GM23338 (cell line): ENCODE data around the gene ZNF219. TPM values are rescaled to one million over a fixed set of nuclear protein-coding genes. Genes with fewer than 3 reads are reported as not detected.

Experiments
- ATAC-seq: fragments of 200-7000 bp; cut with Tn5 transposase; 3 replicates; pipeline ENCODE4 v1.9.1; 2020
- DNase-seq: peaks from one replicate; pipeline ENCODE4 v3.0.0-alpha.2; 2015; ENCODE audit warnings: low spot score
- H2AFZ ChIP-seq: fragments of 200-600 bp; sonication (generic); 2 replicates; pipeline ENCODE4 v1.8.0; 2016; ENCODE audit warnings: antibody characterized with exemption, mild to moderate bottlenecking, moderate library complexity
- H3F3A ChIP-seq: fragments of 200-600 bp; sonication (generic); replicated peaks from 2 replicates; pipeline ENCODE4 v1.8.0; 2017; ENCODE audit warnings: antibody characterized with exemption, mixed run types, low read depth
- H3K27ac ChIP-seq: fragments of 200-600 bp; sonication (generic); 2 replicates; pipeline ENCODE4 v1.6.1; 2016; ENCODE audit warnings: low read depth
- H3K27me3 ChIP-seq: fragments of 200-600 bp; sonication (generic); 2 replicates; pipeline ENCODE4 v1.8.0; 2016; ENCODE audit warnings: mild to moderate bottlenecking, mixed run types, moderate library complexity; ENCODE audit not compliant: insufficient read depth
- H3K36me3 ChIP-seq: fragments of 200-600 bp; sonication (generic); 2 replicates; pipeline ENCODE4 v1.8.0; 2016; ENCODE audit warnings: mild to moderate bottlenecking; ENCODE audit not compliant: insufficient read depth
- H3K4me1 ChIP-seq: fragments of 200-600 bp; sonication (generic); 2 replicates; pipeline ENCODE4 v1.8.0; 2016; ENCODE audit warnings: mild to moderate bottlenecking, moderate library complexity; ENCODE audit not compliant: insufficient read depth
- H3K4me2 ChIP-seq: fragments of 200-600 bp; sonication (generic); 2 replicates; pipeline ENCODE4 v1.7.1; 2017; ENCODE audit warnings: mixed run types
- H3K4me3 ChIP-seq: fragments of 200-600 bp; sonication (generic); 2 replicates; pipeline ENCODE4 v1.6.1; 2016; ENCODE audit warnings: mixed run types
- H3K79me2 ChIP-seq: fragments of 200-600 bp; sonication (generic); replicated peaks from 2 replicates; pipeline ENCODE4 v1.8.0; 2017; ENCODE audit warnings: mild to moderate bottlenecking; ENCODE audit not compliant: insufficient read depth
- H3K9me2 ChIP-seq: fragments of 200-600 bp; sonication (generic); 2 replicates; pipeline ENCODE4 v1.8.0; 2017; ENCODE audit not compliant: insufficient read depth
- H4K20me1 ChIP-seq: fragments of 200-600 bp; sonication (generic); replicated peaks from 2 replicates; pipeline ENCODE4 v1.8.0; 2017; ENCODE audit warnings: mild to moderate bottlenecking; ENCODE audit not compliant: insufficient read depth
- H3K27ac Mint-ChIP-seq: 2 replicates; pipeline ENCODE4 v1.8.0; 2020; ENCODE audit warnings: inconsistent platforms, mild to moderate bottlenecking, moderate library complexity, mixed read lengths
- H3K27me3 Mint-ChIP-seq: 3 replicates; pipeline ENCODE4 v1.8.0; 2022; ENCODE audit warnings: low read depth, mild to moderate bottlenecking, moderate library complexity, mixed read lengths, inconsistent platforms; ENCODE audit not compliant: insufficient read depth, poor library complexity
- H3K36me3 Mint-ChIP-seq: 3 replicates; pipeline ENCODE4 v1.8.0; 2021; ENCODE audit warnings: low read depth, mild to moderate bottlenecking, inconsistent platforms, moderate library complexity, mixed read lengths
- H3K4me1 Mint-ChIP-seq: 3 replicates; pipeline ENCODE4 v1.8.0; 2020; ENCODE audit warnings: mild to moderate bottlenecking, inconsistent platforms, mixed read lengths
- H3K4me3 Mint-ChIP-seq: 3 replicates; pipeline ENCODE4 v1.8.0; 2021; ENCODE audit warnings: moderate library complexity, mild to moderate bottlenecking, inconsistent platforms, mixed read lengths
- H3K9me3 Mint-ChIP-seq: 3 replicates; pipeline ENCODE4 v1.8.0; 2020; ENCODE audit warnings: moderate library complexity, mild to moderate bottlenecking, inconsistent platforms, mixed read lengths
- CREB1 ChIP-seq: fragments of 250-450 bp; sonication (Bioruptor Pico); IDR thresholded peaks from 2 replicates; pipeline ENCODE4 v1.5.0; 2020; ENCODE audit warnings: low read depth, mild to moderate bottlenecking, moderate library complexity
- ETS1 ChIP-seq: IDR thresholded peaks from 2 replicates; pipeline ENCODE4 v1.6.1; 2016; ENCODE audit warnings: antibody characterized with exemption
- EZH2 ChIP-seq: fragments of 200-600 bp; sonication (generic); IDR thresholded peaks from one replicate; pipeline ENCODE4 v1.8.0; 2017; ENCODE audit warnings: antibody characterized with exemption, mild to moderate bottlenecking, low read depth; ENCODE audit not compliant: unreplicated experiment
- EZH2phosphoT487 ChIP-seq: fragments of 200-600 bp; sonication (generic); IDR thresholded peaks from one replicate; pipeline ENCODE4 v1.8.1; 2018; ENCODE audit warnings: antibody characterized with exemption; ENCODE audit not compliant: unreplicated experiment
- JUNB ChIP-seq: IDR thresholded peaks from one replicate; pipeline ENCODE4 v1.6.1; 2016; ENCODE audit warnings: antibody characterized with exemption; ENCODE audit not compliant: unreplicated experiment
- NANOG ChIP-seq: IDR thresholded peaks from 2 replicates; pipeline ENCODE4 v1.6.1; 2016; ENCODE audit warnings: antibody characterized with exemption, borderline replicate concordance
- POLR2AphosphoS5 ChIP-seq: IDR thresholded peaks from 2 replicates; pipeline ENCODE4 v1.6.1; 2016; ENCODE audit warnings: antibody characterized with exemption, low read depth
- STAT1 ChIP-seq: IDR thresholded peaks from one replicate; pipeline ENCODE4 v1.6.1; 2016; ENCODE audit warnings: antibody characterized with exemption; ENCODE audit not compliant: unreplicated experiment
- ZNF114 ChIP-seq: fragments of 250-450 bp; sonication (Bioruptor Pico); IDR thresholded peaks from 2 replicates; pipeline ENCODE4 v1.5.0; 2020; ENCODE audit warnings: mild to moderate bottlenecking, moderate library complexity
- ZNF331 ChIP-seq: fragments of 250-450 bp; sonication (Bioruptor Pico); IDR thresholded peaks from 2 replicates; pipeline ENCODE4 v1.5.0; 2020; ENCODE audit warnings: low read depth, mild to moderate bottlenecking, moderate library complexity
- ZNF462 ChIP-seq: fragments of 250-450 bp; sonication (Bioruptor Pico); IDR thresholded peaks from 2 replicates; pipeline ENCODE4 v1.5.0; 2020; ENCODE audit warnings: mild to moderate bottlenecking, moderate library complexity
- polyA plus RNA-seq: library from polyadenylated mRNA; unstranded; fragments of >200 nt; fragmentation: Nextera tagmentation; extraction: Ambion mirVana; gene quantifications from 2 replicates; pipeline ENCODE4 v1.2.1, GENCODE V29; 2016
- total RNA-seq: library from RNA; depleted of rRNA; stranded (reverse); fragments of >200 nt; shearing (Covaris generic); gene quantifications from 2 replicates; pipeline ENCODE4 v1.2.3, GENCODE V29; 2014
- TF ChIP-seq, protein P1 (sequence below): IDR thresholded peaks from one replicate; pipeline ENCODE4 v1.6.1; 2018; ENCODE audit warnings: antibody characterized with exemption; ENCODE audit not compliant: unreplicated experiment
- TF ChIP-seq, protein P2 (sequence below), 2 experiments: fragments of 200-600 bp in 1 of 2; sonication (generic) in 1 of 2; conservative IDR thresholded peaks; 2 replicates each; pipeline versions ENCODE4 v1.5.1 to v1.6.1; 2016 to 2017; ENCODE audit warnings: antibody characterized with exemption in 2 of 2, low read depth in 2 of 2, mild to moderate bottlenecking in 2 of 2, moderate library complexity in 1 of 2

The ZNF219 gene
- total and polyA plus RNA-seq, 2 experiments from 2014 or later: 37.7 to 153 TPM

- no peaks in the 10 kb centered on the region for H3K9me2 ChIP-seq
- Mint-ChIP-seq H3K9me3 (peaks cover 4% of the 10 kb centered on the region; the same call in 2 of the 3 replicates), H3K4me3 (no peak overlapping the region), H3K4me1 (peaks cover 27% of the 10 kb centered on the region), H3K27me3 (peaks cover 22% of the 10 kb centered on the region), H3K27ac (no peak overlapping the region), H3K36me3 (peaks cover 89% of the 10 kb centered on the region)
- no peaks in the 10 kb centered on the region for H3K27me3 ChIP-seq
- H2AFZ ChIP-seq: no peak overlapping the region
- ATAC-seq (no peak), DNase-seq (no peak)
- peaks cover 7% of the 10 kb centered on the region; the same call in 1 of the 2 replicates for H3K4me1 ChIP-seq
- H3K79me2 ChIP-seq: no peaks in the 10 kb centered on the region
- no peak overlapping the region for H3K4me3 ChIP-seq
- TF ChIP-seq STAT1 (no peak), ZNF114 (CRISPR knock-in tag) (no peak), POLR2AphosphoS5 (no peak), ZNF331 (no peak), ETS1 (no peak), EZH2phosphoT487 (no peak), ZNF462 (CRISPR knock-in tag) (no peak), NANOG (no peak), CREB1 (CRISPR knock-in tag) (no peak), EZH2 (no peak), JUNB (no peak)
- TF ChIP-seq, protein P1, sequence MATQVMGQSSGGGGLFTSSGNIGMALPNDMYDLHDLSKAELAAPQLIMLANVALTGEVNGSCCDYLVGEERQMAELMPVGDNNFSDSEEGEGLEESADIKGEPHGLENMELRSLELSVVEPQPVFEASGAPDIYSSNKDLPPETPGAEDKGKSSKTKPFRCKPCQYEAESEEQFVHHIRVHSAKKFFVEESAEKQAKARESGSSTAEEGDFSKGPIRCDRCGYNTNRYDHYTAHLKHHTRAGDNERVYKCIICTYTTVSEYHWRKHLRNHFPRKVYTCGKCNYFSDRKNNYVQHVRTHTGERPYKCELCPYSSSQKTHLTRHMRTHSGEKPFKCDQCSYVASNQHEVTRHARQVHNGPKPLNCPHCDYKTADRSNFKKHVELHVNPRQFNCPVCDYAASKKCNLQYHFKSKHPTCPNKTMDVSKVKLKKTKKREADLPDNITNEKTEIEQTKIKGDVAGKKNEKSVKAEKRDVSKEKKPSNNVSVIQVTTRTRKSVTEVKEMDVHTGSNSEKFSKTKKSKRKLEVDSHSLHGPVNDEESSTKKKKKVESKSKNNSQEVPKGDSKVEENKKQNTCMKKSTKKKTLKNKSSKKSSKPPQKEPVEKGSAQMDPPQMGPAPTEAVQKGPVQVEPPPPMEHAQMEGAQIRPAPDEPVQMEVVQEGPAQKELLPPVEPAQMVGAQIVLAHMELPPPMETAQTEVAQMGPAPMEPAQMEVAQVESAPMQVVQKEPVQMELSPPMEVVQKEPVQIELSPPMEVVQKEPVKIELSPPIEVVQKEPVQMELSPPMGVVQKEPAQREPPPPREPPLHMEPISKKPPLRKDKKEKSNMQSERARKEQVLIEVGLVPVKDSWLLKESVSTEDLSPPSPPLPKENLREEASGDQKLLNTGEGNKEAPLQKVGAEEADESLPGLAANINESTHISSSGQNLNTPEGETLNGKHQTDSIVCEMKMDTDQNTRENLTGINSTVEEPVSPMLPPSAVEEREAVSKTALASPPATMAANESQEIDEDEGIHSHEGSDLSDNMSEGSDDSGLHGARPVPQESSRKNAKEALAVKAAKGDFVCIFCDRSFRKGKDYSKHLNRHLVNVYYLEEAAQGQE: no peak
- TF ChIP-seq, protein P2, sequence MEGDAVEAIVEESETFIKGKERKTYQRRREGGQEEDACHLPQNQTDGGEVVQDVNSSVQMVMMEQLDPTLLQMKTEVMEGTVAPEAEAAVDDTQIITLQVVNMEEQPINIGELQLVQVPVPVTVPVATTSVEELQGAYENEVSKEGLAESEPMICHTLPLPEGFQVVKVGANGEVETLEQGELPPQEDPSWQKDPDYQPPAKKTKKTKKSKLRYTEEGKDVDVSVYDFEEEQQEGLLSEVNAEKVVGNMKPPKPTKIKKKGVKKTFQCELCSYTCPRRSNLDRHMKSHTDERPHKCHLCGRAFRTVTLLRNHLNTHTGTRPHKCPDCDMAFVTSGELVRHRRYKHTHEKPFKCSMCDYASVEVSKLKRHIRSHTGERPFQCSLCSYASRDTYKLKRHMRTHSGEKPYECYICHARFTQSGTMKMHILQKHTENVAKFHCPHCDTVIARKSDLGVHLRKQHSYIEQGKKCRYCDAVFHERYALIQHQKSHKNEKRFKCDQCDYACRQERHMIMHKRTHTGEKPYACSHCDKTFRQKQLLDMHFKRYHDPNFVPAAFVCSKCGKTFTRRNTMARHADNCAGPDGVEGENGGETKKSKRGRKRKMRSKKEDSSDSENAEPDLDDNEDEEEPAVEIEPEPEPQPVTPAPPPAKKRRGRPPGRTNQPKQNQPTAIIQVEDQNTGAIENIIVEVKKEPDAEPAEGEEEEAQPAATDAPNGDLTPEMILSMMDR (conservative IDR thresholded peaks at IDR 0.05; ENCODE audit: low read depth in 2 of 2): no peak
- no peak overlapping the region for H3K4me2 ChIP-seq
- H4K20me1 ChIP-seq: peaks cover 8% of the 10 kb centered on the region
- H3K27ac ChIP-seq: no peak overlapping the region
- H3K36me3 ChIP-seq: peaks cover 14% of the 10 kb centered on the region; the same call in 1 of the 2 replicates
- peaks cover 16% of the 10 kb centered on the region; the same call in 1 of the 2 replicates for H3F3A ChIP-seq
Measured at GRCh38 chr14:21084396-21084795, 14.1 kb downstream of the ZNF219 start.
